ENCODE results near the gene FAM124A. TPM values are rescaled to one million over a fixed set of nuclear protein-coding genes. Genes with fewer than 3 reads are reported as not detected.
A peak's percentile ranks its signal among the peaks of the same experiment; 100 is the strongest.

Gene FAM124A, protein sequence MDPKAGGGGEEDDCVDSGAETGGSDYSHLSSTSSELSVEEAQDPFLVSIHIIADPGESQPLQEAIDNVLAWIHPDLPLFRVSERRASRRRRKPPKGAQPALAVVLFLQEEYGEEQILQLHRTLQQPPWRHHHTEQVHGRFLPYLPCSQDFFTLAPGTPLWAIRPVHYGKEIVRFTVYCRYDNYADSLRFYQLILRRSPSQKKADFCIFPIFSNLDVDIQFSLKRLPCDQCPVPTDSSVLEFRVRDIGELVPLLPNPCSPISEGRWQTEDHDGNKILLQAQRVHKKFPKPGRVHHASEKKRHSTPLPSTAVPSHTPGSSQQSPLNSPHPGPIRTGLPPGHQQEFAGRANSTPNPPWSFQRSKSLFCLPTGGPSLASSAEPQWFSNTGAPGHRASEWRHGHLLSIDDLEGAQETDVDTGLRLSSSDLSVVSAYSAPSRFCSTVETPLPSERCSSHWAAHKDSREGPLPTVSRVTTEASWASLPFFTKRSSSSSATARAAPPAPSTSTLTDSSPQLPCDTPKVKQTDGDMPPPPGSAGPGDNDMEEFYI
- polyA plus RNA-seq (2013, experiment 1 of 2; ENCODE audit: insufficient read length) = 0.24 TPM
- 0.41 TPM for polyA plus RNA-seq (2013, experiment 2 of 2; ENCODE audit: insufficient read length)

GRCh38 chr13:51222037-51222685 lies at the start of gene FAM124A:
TSS of gene FAM124A (plus strand) at chr13:51222398. CDS start at chr13:51222502, 104 bp downstream.
- DNase-seq = peak; percentile 40

GRCh38 chr13:51175021-51175420 lies 47.2 kb upstream of the FAM124A start:
- DNase-seq = no peak

- DNase-seq = no peak
These were observed 46.6 kb upstream of the FAM124A start for GRCh38 chr13:51175639-51176038.

- no peak for DNase-seq
These were observed 45.0 kb upstream of the FAM124A start for GRCh38 chr13:51177188-51177587.

GRCh38 chr13:51178456-51179074 lies 43.6 kb upstream of the FAM124A start:
- no peak for DNase-seq

DNA sequence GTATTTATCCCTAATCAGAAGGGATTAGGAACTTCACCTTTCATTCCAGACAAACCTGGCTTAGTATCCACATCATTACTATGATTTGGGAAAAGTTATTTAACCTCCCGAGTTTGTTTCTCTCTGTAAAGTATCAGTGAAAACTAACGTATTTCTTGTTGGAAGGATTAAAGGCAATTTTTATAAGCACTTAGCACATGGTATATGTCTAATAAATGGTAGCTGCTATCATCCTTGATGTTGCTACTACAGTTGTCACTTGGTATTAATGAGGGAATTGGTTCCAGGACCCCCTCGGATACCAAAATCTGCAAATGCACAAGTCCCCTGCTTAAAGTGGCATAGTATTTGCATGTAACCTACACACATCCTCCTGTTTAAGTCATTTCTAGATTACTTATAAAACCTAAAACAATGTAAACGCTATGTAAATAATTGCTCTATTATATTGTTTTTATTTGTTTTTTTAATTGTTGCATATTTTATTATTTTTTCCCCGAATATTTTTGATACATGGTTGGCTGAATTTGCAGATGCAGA lies 42.7 kb upstream of the FAM124A start:
- no peak for DNase-seq

- no peak for DNase-seq
These were observed 41.2 kb upstream of the FAM124A start for GRCh38 chr13:51180853-51181511.

GRCh38 chr13:51181786-51182383 lies 40.3 kb upstream of the FAM124A start:
- no peak for DNase-seq

- no peak for DNase-seq
These were observed 30.5 kb upstream of the FAM124A start for GRCh38 chr13:51191743-51192142.

DNA sequence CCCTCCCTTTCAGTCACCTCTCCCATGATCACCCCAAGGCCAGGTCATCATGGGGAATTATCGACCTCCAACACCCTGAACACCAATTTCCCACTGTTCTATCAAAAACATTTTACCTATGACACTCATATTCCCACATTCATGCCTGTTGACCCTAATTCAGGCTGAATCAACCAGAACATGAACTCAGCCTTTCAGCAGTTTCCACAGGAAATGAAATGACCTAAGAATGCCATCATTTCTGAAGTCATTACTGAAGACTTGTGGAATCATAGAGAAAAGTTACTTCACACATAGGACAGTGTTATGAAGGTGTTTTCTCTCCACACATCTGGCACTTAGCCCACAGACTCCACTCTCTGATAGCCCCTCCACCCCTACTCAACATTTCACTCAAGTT lies 29.9 kb upstream of the FAM124A start:
- no peak for DNase-seq

DNA sequence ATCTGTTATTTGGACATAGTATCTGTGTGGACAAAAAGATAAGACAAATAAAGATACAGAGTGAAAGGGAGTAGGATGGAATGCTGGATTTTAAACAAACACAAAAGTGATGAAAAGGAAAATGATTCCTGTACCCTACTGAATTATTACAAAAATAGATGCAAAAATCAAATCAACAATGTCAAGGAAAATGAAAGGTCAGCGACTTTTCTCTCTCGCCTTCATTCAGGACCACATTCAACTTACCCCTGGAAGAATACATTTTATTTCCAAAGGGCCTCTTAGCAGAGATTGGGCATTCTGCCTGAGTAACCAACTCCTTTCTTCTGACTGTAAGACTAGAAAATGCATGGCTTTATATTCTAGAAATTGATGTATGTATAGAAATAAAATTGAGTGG lies 28.8 kb upstream of the FAM124A start:
- DNase-seq = no peak

DNA sequence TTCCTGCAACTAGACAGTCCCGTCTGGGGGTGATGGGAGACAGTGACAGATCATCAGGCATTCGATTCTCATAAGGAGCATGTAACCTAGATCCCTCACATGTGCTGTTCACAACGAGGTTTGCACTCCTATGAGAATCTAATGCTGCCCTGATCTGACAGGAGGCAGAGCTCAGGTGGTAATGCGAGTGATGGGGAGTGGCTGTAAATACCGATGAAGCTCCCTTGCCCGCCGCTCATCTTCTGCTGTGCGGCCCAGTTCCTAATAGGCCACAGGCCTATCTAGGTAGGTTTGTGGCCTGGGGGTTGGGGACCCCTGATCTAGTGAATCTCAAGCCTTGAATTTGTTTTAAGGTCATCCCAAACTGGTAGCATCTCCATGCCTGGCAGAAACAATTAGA lies 27.3 kb upstream of the FAM124A start:
- no peak for DNase-seq

DNA sequence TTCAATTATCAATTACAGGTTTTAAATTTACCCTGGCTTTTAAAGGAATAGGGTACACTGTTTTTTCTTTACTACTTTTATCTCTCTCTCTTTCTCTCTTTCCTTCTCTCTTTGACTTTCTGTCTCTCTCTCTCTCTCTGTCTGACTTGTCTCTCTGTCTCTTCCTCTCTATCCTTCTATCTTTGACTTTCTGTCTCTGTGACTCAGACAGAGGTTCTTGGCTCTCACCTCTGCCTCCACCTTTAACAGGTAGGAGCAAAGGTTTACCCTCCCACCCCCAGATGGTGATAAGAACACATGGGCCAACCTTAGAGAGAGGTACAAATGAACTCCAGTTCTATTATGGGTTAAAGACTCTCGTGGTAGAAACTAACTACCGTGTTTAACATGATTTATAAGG lies 20.3 kb upstream of the FAM124A start:
- DNase-seq = no peak

DNA sequence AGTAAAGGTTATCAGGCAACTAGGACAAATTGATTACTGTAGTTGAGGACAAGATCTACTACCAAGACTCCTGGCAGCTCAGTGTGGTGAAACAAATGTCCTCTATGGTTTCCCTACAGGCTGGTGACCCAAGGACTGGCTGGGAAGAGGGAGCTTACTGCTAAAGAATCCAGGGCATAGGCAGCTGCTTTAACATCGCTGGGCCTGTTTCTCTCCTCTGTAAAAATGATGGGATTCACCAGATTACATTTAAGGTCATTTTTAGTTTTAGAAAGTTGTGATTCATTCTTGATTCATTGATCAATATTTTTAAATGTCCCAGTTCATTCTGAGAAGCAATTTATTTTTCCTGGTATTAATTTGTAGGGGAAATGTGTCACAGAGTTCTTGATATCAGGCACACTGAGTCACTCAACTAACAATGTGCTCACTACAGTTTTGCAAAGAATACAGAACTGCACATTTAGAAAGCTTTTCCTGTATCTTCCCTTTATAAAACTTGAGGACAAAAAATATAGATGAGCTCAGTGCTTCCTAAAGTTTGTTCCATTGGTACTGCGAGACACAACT lies 19.6 kb upstream of the FAM124A start:
- DNase-seq = no peak

GRCh38 chr13:51206584-51206983 lies 15.6 kb upstream of the FAM124A start:
- no peak for DNase-seq

DNA sequence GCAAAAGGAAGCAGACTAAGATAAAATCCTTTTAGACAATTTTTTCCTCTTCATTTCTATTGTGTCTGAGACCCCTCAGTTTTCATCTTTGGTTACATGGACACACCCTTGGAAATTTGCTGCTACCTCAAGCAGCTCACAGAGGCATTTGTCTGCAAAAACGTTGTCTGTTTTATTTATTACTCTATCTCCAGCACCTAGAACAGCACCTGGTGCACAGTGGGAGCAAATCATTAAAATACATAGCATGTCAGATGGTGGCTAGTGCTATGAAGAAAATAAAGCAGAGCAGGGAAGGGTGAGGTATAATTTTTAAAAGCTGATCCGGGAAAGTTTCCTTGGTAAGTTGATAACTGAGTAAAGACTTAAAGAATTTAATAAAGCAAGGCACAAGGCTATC lies 14.3 kb upstream of the FAM124A start:
- no peak for DNase-seq

- no peak for DNase-seq
These were observed 13.5 kb upstream of the FAM124A start for GRCh38 chr13:51208716-51209115.

GRCh38 chr13:51211910-51212309 lies 10.3 kb upstream of the FAM124A start:
- no peak for DNase-seq

DNA sequence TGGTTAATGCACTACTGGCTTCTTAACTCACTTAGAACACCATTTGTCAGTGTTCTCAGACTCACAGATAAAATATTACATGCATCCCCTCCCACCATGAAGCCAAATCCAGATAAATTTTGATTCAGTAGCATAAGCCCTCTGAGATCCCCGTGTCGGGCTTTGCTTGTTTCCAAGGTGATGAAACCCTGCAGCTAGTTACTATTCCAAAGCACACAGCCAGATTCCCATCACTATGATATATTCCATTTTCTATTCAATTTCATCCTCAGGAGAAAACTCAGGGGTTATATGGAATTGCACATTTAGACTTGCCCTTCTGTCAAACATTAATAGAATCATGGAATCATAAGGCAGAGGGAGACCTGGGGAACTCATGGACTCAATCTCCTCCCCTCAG lies 9.4 kb upstream of the FAM124A start:
- no peak for DNase-seq

DNA sequence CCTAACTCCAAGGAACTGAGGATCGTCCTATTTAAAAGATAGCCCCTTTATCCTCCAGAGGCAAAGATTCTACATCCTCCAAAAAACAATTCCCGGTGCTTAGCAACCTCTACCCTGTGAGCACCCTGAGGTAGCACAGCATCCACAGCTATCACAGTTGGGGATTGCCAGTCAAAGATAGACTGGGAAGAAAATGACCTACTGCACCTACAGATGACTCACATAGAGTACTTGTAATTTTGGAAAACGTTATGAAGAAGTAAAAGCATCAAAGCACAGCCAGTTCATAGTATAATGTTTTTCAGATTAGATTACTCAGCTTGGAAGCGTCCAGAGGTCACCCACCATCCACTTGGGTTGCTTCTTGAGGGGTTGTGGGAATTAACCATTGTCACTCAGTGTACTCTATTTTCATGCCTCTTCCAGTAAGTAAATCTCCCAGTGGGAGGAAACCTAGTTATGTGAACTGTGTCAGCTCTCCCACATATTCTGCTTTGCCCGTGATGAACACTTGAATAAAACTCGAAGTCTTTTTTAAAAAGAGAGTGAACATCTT lies 8.9 kb upstream of the FAM124A start:
- DNase-seq = no peak

GRCh38 chr13:51218626-51219025 lies 3.6 kb upstream of the FAM124A start:
- no peak for DNase-seq

All from fibroblast of skin of scalp (primary cell).